T-helper 2 cell (primary cell): ENCODE data around the gene BORCS5.

Source experiments
- DNase-seq, 5 experiments: peaks; one replicate each; pipeline versions ENCODE4 v3.0.0 to v3.0.0-alpha.2; 2012 to 2022

BORCS5 gene

DNA sequence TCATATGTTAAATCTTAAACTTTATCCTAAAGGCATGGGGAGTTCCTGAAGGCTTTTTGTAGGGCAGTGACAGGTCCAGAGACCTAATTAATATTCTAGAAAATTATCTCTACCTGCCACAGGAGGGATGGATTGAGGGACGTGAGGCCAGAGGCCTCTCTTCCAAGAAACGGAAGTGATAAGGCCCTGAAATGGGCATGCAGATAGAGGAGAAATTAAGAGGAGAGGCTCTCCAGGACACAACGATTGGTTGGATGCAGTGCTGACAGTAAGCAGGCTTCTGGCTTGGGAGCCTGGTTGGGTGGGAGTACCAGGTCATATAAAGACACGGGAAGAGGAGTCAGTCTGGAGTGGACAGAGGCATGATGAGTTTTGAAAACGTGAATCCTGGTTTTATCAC lies 3.1 kb upstream of the BORCS5 start:
- DNase-seq, result no peak

DNA sequence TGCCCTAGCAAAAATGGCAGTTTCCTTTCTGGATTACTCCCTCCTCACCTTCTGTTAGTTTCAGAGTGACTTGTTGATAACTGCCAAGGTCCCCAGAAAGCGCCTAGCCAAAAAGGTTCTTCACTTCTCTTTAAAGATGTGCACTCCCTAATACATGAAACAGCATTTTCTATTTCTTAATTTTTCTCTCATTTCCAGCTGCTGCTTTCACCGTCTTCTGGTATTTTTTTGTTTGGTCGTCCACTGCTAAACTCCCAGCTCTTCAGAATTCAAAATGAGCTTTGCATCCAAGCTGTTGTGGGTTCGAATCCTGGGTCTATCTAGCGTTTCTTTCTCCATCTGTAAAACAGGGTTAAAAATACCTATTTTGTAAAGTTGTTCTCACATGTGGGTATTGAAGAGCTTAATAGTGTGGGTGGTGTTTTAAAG lies 397 bp upstream of the BORCS5 start:
- DNase-seq, result no peak

DNA sequence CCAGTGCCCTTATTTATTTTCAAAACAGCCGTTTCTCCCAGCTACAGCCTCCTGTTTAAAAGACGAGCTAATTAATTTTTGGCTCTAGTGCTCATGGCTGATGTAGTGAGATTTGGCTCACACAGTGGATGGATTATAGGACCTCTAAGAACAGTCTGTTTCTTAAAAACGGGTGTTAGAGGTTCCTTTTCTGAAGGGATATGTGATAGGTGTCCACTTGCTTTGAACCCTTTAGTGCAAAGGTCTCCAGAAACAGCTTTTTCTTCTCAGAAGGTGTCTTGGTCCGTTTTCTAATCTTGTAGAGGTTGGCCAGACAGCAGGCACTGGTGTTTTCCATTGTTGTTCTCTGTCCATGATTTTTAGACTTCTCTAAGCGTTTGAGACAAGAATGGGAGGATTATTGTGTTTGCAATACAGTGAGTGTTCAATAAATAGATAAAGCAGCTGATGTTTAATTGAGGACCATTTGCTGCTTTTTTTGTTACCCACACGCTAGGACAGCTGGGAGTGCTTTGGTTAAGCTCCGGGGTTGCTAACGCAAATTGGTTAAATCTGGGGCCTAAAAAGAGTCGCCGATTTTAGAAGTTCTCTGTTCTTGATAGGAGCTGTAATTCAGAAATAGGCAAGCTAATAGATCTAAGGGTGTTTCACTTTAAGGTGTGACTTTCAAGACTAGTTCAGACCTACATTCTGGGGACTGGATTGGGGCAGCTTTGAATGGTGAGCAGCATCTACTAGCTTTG lies 1.0 kb downstream of the BORCS5 start:
- DNase-seq, result peak in 1 of 5 experiments; percentile 62

DNA sequence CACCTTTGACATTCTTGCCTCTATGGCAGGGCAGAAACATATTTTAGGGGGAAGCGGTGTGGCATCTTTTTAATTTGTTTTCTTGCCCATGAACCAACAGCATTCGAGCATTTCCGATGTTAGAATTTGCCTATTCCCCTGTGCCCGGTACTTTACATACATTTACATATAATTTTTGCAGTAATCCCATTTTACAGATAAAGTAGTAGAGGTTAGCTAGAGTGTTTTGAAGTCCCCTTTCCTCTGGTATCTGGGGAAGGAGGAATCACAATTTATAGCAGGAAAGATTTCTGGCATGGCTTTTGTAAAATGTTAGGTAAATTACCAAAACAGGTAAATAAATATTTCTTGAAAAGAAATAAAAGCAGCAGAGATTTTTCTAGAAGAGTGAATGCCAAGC lies 1.6 kb downstream of the BORCS5 start:
- DNase-seq, result no peak

DNA sequence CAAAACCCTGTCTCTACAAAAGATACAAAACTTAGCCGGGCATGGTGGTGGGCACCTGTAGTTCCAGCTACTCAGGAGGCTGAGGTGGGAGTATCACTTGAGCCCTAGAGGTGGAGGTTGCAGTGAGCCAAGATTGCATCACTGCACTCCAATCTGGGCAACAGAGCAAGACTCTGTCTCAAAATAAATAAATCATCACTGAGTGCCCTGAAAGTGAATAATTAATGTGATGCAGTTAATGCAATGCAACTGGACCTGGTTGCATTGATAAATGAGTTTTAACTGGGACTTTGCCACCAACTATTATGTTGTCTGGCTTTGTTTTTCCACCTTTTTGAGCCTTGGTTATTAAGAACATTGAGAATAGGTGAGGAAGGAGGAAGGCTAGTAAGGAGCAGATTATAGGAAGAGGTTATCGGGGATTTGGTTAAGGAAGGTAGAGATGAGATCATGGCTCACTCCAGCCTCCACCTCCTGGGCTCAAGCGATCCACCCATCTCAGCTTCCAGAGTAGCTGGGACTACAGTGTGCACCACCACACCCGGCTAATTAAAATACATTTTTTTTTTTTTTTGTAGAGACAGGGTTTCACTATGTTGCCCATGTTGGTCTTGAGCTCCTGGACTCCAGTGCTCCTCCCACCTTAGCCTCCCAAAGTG lies 8.0 kb downstream of the BORCS5 start:
- DNase-seq, result no peak

DNA sequence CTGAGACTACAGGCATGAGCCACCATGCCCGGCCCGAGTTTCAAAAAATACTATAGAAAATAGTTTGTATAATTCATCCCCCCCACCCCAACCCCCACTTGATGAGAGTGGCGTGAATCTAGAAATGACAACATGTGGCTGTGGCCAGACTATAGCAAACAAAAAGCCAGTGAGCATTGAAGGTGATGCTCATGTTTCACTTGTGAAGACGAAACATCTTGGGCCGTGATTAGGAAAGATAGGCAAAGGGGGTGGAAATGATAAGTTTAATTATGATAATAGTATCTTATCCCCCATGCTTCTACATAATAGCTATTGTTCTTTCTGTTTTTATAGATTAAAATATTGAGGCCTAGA lies 8.5 kb downstream of the BORCS5 start:
- DNase-seq, result no peak

DNA sequence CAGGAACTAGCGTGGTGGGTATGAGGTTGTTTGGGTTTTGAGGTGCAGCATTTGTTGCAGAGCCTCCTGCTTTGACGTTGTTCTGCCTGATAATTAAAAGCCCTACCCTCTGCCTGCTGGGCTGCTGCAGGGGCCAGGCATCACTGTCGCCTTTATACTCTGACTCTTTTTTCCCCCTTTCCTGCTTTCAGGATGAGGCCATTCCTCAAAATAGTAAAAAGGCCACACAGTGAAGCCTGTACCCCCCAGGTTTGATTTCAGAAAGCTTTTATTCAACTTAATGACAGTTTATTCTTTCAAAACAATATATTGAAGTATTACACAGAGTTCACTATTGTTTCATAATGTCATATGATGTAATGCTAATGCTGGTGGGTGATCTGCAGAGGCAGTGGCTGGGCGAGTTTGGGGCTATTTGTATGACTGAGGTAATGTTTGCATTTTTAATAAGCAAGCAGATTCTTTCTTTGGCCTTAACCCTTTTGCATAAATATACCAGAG lies 9.1 kb downstream of the BORCS5 start:
- peak in 1 of 5 experiments; percentile 40 for DNase-seq

DNA sequence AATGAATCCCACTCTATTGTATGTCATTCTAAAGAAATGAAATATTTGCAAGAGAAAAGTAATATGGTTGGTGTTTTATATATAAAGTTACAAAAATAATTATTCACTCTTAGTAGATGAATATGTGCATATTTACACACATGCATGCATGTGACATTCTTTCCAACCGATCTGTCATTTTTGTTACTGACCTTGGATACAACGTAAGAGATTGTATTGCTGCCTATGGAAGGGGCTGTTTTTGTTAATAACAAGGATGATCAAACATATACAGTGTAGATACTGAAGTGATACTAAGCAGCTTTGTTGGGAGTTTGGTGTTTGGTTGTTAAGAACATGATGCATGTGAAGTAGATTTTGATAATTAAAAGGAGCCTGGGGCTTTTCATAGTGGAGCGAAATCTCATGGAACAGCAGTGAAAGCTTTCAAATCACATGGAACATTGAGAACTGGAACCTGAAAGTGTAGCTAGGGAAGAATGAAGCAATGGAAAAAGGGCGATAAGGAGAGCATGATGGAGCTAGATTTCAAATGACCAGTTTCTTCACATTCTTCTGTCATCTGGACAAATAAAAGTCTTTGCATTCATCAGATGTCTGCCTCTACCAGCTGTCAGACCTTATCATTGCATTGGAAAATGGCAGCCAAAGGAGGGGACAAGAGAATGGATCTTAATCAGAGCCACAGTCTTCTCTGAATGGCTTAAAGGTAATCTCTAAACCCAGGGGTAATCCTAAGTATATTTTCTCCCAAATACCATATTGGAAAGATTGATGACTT lies 10.0 kb downstream of the BORCS5 start:
- DNase-seq, result no peak

DNA sequence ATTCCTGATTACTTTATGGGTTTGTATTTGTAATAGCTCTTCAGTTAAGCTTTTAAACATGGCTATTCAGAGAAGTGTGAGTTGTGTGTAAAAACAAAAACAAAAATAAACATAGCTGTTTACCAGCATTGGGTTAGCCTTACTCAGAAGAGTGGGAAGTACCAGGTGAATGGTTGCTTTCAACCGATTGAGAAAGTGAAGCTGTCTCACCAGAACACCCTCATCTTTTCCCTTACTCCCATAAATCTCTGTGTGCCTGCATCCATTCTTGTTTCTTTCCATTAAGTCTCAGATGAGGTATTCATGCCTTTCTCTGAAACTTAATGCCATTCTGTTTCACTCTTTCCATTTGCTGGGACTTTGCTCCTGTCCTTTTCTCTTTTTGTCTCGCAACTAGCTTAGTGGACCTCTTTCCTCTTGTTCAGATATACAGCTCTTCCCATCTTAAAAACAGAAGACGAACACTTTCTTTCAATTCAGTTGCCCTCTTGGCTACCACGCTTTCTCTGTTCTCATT lies 10.7 kb downstream of the BORCS5 start:
- no peak for DNase-seq

DNA sequence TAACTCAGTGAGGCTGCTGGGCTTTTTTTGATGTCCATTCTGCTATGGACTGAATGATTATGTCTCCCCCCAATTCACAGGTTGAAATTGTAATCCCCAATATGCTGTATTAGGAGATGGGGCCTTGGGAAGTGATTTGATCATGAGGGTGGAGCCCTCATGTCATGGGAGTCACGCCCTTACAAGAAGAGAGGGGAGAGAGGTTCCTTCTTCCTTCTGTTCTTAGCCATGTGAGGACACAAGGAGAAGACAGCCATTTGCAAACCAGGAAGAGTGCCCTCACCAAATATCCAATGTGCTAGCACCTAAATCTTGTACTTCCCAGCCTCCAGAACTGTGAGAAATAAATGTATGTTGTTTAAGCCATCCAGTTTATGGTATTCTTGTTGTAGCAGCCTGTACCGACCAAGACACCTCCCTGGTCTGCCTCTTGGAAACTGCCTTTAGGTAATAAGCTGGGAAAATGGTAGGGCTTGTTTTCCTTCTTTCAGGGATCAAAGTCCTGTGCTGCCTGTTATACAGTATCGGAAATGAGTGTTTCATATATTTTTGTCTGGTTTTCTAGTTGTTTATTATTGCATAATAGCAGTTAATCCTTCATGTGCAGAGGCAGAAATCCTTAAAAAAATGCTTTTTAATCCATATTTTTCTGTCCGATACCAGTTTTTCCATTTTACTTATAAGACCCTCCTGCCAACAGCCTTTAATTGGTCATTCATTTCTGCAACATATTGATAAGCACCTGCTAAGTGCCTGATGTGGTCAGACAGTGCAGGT lies 16.3 kb downstream of the BORCS5 start:
- no peak for DNase-seq

DNA sequence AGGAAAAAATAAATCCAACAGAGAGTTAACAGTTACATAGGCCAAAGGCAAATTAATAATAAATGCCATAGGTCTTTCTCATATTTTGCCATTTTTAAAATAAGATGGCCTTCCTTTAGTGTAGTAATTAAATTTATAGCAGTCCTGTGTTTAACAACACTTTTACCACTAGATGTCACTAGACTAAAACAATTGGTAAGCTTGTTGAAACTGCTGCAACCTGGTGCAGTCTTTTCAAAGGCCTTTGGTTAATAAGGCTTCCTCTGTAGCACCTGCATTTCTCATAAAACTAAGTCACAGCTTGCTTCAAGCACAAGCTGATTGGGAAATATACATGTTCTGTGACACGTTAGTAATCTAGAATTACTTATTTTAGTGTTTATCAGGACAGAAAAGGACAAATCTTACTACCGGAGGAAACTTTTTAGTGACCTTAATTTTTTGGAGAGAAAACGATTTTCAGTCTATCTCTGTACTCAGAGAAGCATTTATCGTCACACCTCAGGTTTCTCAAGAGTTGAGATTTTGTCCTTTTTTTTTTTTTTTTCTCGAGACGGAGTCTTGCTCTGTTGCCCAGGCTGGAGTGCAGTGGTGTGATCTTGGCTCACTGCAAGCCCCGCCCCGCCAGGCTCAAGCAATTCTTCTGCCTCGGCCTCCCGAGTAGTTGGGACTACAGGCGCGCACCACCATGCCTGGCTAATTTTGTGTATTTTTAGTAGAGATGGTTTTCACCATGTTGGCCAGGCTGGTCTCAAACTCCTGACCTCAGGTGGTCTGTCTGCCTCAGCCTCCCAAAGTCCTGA lies 20.0 kb downstream of the BORCS5 start:
- DNase-seq, result peak in 3 of 5 experiments; percentile 10 to 90 (median 66)

DNA sequence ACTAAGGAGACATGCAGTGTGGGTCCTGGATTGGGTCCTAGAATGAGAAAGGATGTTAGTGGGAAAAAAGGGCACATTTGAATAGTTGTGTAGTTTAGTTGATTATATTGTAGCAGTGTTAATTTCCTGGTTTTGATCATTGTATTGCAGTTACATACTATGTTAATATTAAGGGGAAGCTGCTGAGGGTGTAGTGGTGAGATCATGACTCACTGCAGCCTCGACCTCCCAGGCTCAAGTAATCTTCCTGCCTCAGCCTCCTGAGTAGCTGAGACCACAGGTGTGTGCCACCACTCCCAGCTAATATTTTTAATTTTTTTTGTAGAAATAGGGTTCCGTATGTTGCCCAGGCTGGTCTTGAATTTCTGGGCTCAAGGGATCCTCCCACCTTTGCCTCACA lies 21.7 kb downstream of the BORCS5 start:
- DNase-seq, result peak in 1 of 5 experiments; percentile 45

DNA sequence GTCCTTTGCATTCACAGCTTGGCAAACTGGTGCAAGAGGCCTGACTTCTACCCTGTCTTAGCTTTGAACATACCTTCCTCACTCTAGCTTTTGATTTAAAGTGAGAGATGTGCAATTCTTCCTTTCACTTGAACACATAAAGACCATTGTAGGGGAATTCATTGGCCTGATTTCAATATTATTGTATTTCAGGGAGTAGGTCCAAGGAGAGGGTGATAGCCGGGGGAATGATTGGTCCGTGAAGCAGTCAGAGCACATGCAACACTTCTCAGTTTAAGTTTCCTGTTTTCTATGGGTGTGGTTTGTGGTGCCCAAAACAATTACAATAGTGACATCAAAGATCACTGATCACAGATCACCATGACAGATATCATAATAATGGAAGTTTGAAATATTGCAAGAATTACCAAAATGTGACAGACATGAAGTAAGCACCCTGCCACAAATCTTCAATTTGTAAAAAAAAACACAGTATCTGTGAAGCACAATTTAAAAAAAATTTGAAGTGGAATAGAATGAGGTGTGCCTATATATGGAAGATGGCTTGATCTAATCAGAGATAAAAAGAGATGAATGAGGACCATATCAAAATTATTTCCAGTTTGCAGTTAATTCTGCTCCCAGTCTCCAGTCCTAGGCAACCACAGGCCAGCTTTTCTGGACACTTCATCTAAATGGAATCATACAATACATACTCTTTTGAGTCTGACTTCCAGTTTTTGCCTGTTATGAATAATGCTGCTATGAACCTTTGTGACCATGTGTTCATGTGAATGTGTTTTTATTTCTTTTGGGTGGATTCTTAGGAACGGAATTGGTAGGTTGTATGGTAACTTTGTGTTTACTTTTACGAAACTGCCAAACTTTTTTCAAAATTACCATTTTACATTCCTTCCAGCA lies 23.2 kb downstream of the BORCS5 start:
- DNase-seq, result peak in 3 of 5 experiments; percentile 37 to 91 (median 88)

DNA sequence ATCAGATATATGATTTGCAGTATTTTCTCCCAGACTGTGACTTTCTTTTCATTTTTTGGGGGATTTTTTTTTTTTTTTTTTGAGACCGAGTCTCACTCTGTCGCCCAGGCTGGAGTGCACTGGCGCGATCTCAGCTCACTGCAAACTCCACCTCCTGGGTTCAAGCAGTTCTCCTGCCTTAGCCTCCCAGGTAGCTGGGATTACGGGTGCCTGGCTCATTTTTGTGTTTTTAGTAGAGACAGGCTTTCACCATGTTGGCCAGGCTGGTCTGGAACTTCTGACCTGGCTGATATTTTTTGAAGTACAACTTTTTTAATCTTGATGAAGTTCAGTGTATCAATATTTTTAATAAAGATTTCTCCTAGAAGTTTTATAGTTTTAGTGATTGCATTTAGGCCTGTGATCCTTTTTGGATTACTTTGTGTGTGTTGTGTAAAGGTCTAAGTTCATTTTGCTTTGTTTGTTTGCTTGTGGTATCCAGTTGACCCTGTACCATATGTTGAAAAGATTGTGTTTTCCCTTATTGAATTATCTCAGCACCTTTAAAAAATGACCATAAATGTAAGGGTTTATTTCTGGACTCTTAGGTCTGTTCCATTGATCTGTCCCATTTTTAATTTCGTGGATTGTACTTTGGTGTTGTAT lies 24.2 kb downstream of the BORCS5 start:
- no peak for DNase-seq

DNA sequence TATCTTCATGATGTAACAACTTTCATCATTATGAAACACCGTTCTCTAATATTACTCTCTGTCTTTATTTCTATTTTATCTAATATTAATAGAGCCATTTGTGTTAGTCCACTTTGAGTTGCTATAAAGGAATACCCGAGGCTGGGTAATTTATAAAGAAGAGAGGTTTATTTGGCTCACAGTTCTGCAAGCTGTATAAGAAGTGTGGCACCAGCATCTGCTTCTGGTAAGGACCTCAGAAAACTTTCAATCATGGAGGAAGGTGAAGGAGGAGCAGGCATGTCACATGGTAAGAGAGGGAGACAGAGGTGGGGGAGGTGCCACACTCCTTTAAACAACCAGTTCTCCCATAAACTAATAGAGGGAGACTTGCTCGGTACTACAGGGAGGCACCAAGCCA lies 25.1 kb downstream of the BORCS5 start:
- no peak for DNase-seq

DNA sequence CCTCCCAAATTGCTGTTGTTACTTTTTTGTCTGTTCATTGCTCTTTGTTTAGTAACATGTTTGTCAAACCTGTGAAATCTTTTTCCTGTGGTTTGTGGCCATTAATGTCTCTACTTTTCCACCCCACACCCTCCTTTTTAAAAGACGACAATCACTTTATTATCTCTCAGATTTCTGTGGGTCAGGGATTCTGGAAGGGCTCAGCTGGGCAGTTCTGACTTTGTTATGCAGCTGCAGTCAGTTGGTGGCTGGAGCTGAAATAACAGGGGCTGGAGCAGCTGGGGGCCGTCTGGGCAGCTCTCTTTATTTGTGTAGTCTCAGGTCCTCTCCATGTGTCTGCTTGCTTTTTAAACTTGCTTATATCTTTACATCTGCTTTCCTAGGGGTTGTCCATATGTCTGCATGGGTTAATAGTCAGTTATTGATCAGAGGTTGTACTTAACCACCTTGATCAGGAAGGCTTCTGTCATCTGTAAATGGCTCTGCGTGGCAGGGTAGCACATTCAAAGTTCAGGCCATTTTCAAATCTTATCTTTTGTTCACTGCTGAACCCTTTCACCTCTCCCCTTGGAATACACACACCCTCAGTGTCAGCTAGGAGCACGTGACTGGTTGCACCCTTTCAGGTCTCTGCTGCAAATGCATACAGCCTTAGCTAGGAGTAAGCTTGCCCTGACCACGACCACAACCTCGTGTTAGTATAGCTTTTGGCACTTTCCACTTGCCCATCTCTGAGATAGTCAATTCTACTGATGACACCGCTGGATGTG lies 27.9 kb downstream of the BORCS5 start:
- peak in 2 of 5 experiments; percentile 57 to 92 for DNase-seq

DNA sequence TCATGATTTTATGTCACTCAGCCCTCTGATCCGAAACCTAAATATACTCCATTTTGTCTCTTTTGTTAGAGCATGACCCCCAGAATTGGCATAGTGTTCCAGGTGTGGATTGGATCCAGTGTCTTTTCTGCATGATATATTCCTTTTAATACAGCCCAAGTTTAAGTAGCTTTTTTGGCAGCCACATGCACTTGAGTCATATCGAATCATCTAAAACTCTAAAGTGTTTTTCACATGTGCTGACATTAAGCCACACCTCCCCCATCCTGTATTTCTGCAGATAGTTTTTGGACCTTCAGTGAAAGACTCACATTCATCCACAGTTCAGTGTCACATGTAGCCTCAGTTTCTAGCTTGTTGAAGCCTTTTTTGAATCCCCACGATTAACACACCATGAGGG lies 30.6 kb downstream of the BORCS5 start:
- DNase-seq, result no peak

DNA sequence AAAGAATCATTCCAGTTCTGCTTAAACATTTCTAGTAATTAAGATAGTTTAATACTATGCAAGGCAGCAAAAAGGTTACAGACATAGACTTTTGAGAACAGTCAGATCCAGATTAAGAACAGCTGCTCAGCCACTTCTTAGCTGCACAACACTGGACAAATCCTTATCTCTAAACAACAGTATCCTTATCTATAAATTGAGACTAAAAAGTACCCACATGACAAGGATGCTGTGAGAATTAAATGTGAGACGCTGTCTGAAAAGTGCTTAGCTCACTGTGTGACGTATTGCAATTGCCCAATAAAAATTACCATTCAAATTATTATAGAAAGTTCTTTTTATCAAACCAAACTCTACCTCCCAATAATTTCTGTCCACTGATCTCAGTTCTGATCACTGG lies 35.5 kb downstream of the BORCS5 start:
- peak in 1 of 5 experiments; percentile 73 for DNase-seq

DNA sequence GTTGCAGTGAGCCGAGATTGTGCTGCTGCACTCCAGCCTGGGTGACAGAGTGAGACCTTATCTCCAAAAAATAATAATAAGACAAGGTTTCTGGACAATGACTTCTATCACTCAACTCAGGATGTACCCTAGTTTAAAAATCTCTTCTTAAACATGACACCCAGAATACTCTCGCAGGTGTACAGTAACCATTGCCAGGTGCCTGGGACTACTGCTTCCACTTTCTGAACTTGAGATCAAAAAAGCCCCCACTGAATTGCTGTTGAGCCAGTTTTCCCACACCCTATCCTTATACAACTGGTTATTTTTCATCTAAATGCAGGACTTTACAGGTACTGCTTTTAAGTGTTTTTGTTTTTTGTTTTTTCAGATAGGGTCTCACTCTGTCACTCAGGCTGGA lies 36.3 kb downstream of the BORCS5 start:
- DNase-seq, result no peak
